Glomerular endothelial cell (primary cell): ENCODE data around the gene GABRP. TPM values are rescaled to one million over a fixed set of nuclear protein-coding genes. Genes with fewer than 3 reads are reported as not detected.

Experiments used
- DNase-seq: peaks from one replicate; pipeline ENCODE4 v3.0.0-alpha.2; 2011; ENCODE audit warnings: low read depth, low spot score; ENCODE audit errors: extremely low read depth
- total RNA-seq: library from RNA; depleted of rRNA; stranded (reverse); fragments of >200 nt; gene quantifications from 2 replicates; pipeline ENCODE4 v1.2.3, GENCODE V29; 2015

Gene GABRP
- total RNA-seq, 1 donor from 2014 or later, result 0.41 TPM

GRCh38 chr5:170857066-170857465, 73.5 kb downstream of the GABRP start:
- no peak for DNase-seq

GRCh38 chr5:170860415-170860814, 76.9 kb downstream of the GABRP start:
- DNase-seq, result no peak

- DNase-seq, result no peak
These were observed 77.5 kb downstream of the GABRP start for GRCh38 chr5:170860818-170861666.

DNA sequence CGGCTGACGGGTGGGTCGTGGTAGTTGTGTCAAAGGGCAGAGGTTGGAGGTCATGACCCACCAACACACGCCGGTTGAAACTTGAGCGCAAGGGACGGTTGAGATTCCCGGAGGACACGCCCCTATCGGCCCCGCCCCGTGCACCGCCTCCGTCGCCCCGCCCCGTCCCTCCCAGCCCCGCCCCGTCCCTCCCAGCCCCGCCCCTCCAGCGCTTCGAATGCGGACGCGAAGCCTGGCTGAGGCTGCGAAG, 78.1 kb downstream of the GABRP start:
- DNase-seq, result no peak

GRCh38 chr5:170861917-170862766, 78.6 kb downstream of the GABRP start, which contains the start of gene RANBP17:
Gene RANBP17, plus strand, starts transcription at chr5:170862018.
- DNase-seq, result no peak

DNA sequence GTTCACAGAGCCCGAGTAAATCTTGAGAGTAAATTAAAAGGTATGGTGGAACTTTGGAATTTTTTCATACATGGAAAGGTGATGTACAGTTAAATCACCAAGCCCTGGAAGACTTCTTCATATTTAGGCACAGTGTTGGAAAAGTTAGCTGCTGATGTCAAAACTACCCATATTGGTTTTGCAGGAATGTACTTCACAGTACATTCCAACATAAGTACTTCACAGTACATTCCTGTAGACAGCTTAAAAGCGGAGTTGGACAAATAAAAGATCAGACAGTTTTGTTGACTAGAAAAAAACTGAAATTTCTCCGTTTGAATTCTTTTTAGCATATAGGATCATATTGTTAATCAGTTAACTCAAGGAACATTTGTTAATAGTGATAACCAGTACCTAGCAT, 80.1 kb downstream of the GABRP start:
- no peak for DNase-seq

Other genes starting within 250 kb of the GABRP start
- gene RANBP17, start 78.3 kb downstream of the GABRP start, total RNA-seq, result 11.4 and 12.9 TPM in 2 replicates